Neutrophil (primary cell): ENCODE data around the gene TSPYL4.
A peak's percentile ranks its signal among the peaks of the same experiment; 100 is the strongest.

Experiments
- H3K27ac ChIP-seq: fragments of 200-600 bp; sonication (generic); 2 replicates; pipeline ENCODE4 v1.5.1; 2016; ENCODE audit warnings: mild to moderate bottlenecking, moderate library complexity
- H3K27me3 ChIP-seq: fragments of 200-600 bp; sonication (generic); 2 replicates; pipeline ENCODE4 v1.6.0; 2016; ENCODE audit warnings: mild to moderate bottlenecking
- H3K36me3 ChIP-seq: fragments of 200-600 bp; sonication (generic); 2 replicates; pipeline ENCODE4 v1.5.1; 2017
- H3K4me1 ChIP-seq, 2 experiments: fragments of 200-600 bp in 1 of 2; sonication (generic) in 1 of 2; 1 replicate in 1 of 2; 2 replicates in 1 of 2; pipeline versions ENCODE4 v1.5.1 to v1.6.1; 2013 to 2016; ENCODE audit warnings: low read depth in 1 of 2, low read length in 1 of 2, mild to moderate bottlenecking in 1 of 2, moderate library complexity in 1 of 2; ENCODE audit not compliant: control insufficient read depth in 1 of 2, insufficient read depth in 1 of 2
- H3K4me3 ChIP-seq, 2 experiments: fragments of 200-600 bp in 1 of 2; sonication (generic) in 1 of 2; 1 replicate in 1 of 2; 2 replicates in 1 of 2; pipeline ENCODE4 v1.5.1; 2013 to 2016; ENCODE audit warnings: low read depth in 1 of 2, low read length in 1 of 2, mild to moderate bottlenecking in 1 of 2, moderate library complexity in 1 of 2
- H3K9me3 ChIP-seq: fragments of 200-600 bp; sonication (generic); 2 replicates; pipeline ENCODE4 v1.5.1; 2016
- CTCF ChIP-seq: fragments of 200-600 bp; sonication (generic); IDR thresholded peaks from 2 replicates; pipeline ENCODE4 v1.5.1; 2016; ENCODE audit warnings: antibody characterized with exemption

The TSPYL4 gene

GRCh38 chr6:116253505-116254296 is at the start of gene TSPYL4:
Gene TSPYL4 (minus strand): TSS chr6:116254075. CDS start chr6:116254008, 67 bp downstream.
- Histone ChIP-seq H3K36me3 (no peaks in the 10 kb centered on the region), H3K27me3 (no peaks in the 10 kb centered on the region), H3K27ac (peak within 1 kb of the TSS; percentile 76), H3K4me1 (peaks cover 15 to 30% of the 10 kb centered on the region in 2 experiments), H3K9me3 (no peaks in the 10 kb centered on the region), H3K4me3 (peak within 1 kb of the TSS; percentile 90 to 95)
- TF ChIP-seq CTCF: no peak

GRCh38 chr6:116301104-116301503 is 47.2 kb upstream of the TSPYL4 start:
- Histone ChIP-seq H3K9me3 (no peaks in the 10 kb centered on the region), H3K27me3 (no peaks in the 10 kb centered on the region), H3K4me1 (no peaks in the 10 kb centered on the region), H3K4me3 (no peak overlapping the region), H3K27ac (no peak overlapping the region), H3K36me3 (no peaks in the 10 kb centered on the region)
- no peak for TF ChIP-seq CTCF

- no peaks in the 10 kb centered on the region for H3K36me3 ChIP-seq
- H3K4me3 ChIP-seq: no peak overlapping the region
- H3K27ac ChIP-seq: no peak overlapping the region
- H3K27me3 ChIP-seq: no peaks in the 10 kb centered on the region
- no peaks in the 10 kb centered on the region for H3K9me3 ChIP-seq
- H3K4me1 ChIP-seq: no peaks in the 10 kb centered on the region
- no peak for TF ChIP-seq CTCF
These were observed 46.7 kb upstream of the TSPYL4 start for GRCh38 chr6:116300566-116300965.

GRCh38 chr6:116298973-116299372 is 45.1 kb upstream of the TSPYL4 start:
- no peaks in the 10 kb centered on the region for H3K4me1 ChIP-seq
- no peaks in the 10 kb centered on the region for H3K36me3 ChIP-seq
- H3K9me3 ChIP-seq: no peaks in the 10 kb centered on the region
- TF ChIP-seq CTCF: no peak
- H3K4me3 ChIP-seq: no peak overlapping the region
- H3K27me3 ChIP-seq: no peaks in the 10 kb centered on the region
- H3K27ac ChIP-seq: no peak overlapping the region

GRCh38 chr6:116298273-116298672 is 44.4 kb upstream of the TSPYL4 start:
- Histone ChIP-seq H3K9me3 (no peaks in the 10 kb centered on the region), H3K4me1 (no peaks in the 10 kb centered on the region), H3K27ac (no peak overlapping the region), H3K36me3 (no peaks in the 10 kb centered on the region), H3K4me3 (no peak overlapping the region), H3K27me3 (no peaks in the 10 kb centered on the region)
- TF ChIP-seq CTCF: no peak
